ENCODE data around the gene FUCA1.
"Not testable (repeated sequence)": the region's sequence is repeated elsewhere in the genome, so short reads cannot be mapped to it uniquely, and the experiment has no call there.

FUCA1 gene

DNA sequence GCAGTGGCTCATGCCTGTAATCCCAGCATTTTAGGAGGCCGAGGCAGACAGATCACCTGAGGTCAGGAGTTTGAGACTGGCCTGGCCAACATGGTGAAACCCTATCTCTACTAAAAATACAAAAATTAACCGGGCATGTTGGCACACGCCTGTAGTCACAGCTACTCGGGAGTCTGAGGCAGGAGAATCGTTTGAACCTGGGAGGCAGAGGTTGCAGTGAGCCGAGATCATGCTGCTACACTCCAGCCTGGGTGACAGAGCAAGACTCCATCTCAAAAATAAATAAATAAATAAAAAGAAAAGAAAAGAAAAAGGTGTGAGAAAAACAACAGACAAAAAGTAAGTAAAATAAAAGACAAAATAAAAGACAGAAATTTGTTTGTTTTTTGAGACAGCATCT, 33.9 kb downstream of the FUCA1 start:
- not testable (repeated sequence) for DNase-seq

DNA sequence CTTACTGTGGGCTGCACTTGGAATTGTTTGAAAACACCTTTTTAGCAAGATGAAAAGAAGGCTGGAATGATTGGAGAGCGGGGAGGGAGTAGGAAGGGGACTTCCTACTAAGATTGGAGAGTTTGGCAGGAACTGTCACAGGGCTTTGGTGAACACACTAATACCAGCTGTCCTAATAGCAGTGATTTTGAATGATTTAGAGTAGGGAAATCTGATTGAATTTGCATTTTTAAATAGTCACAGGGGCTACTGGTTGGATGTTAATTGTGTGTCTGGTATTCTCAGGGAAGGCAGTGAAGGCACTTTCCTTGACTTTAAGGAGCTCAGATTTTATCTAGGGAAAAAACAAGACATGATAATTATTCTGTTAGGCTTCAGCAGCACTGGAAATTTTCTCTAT, 40.4 kb downstream of the FUCA1 start:
- no peak for DNase-seq

DNA sequence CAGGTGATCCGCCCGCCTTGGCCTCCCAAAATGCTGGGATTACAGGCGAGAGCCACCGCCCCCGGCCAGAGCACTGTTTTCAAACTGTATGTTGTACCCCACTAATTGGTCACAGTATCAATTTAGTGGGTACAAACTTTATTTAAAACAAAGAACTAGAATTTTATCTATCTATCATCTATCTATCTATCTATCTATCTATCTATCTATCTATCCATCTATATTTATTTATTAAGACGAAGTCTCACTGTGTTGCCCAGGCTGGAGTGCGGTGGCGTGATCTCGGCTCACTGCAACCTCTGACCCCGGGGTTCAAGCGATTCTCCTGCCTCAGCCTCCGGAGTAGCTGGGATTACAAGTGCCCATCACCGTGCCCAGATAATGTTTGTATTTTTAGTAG, 41.5 kb downstream of the FUCA1 start:
- not testable (repeated sequence) for DNase-seq

DNA sequence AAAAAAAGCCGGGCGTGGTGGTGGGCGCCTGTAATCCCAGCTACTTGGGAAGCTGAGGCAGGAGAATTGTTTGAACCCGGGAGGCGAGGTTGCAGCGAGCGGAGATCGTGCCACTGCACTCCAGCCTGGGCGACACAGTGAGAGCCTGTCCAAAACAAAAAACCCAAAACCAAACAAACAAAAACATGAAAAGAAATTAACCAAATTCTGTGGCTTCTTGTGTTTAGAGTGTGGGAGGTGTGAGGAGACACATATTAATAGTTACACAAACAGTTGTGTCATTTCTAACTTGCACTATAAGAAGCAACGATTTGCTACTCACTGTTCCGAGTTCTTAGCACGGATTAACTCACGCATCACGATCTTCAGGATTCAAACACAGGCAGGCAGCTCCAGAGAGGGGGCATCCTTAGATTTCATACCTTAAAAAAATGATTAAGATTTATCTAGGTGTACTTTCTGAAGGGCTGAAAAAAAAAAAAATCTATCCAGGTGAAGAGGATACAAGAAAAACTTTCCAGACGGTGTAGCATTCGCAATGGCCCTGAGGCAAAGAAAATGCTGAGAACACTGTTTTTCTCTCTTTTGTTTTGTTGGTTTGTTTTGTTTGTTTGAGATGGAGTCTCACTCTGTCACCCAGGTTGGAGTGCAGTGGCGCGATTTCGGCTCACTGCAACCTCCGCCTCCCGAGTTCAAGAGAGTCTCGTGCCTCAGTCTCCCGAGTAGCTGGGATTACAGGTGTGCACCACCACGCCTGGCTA, 42.1 kb downstream of the FUCA1 start:
- DNase-seq = no peak

GRCh38 chr1:23825076-23825761, 42.9 kb downstream of the FUCA1 start, which contains the start of gene HMGCL:
TSS of gene HMGCL (minus strand) at chr1:23825429. CDS start at chr1:23825415, 14 bp downstream.
- peak; percentile 78 for DNase-seq

DNA sequence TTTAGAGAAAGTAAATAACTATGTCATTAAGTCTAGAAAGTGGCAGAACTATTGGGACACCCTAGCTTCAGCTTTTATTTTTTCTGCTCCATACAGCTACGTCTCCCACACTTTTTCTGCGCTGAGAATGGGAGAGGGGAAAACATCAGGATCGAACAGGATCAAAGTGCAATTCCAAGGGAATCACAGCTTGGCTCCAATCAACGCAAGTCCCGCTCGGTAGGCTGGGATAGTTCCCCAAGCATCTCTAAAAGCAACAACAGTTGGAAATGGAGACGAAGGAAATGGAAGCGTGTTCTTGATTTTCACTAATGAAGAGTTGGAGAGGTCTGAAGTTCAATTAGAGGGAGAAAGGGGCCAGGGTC, 43.4 kb downstream of the FUCA1 start:
- DNase-seq = no peak

GRCh38 chr1:23823767-23824166, 44.3 kb downstream of the FUCA1 start:
- no peak for DNase-seq

- DNase-seq = no peak
Observed at GRCh38 chr1:23817633-23818032, 50.5 kb downstream of the FUCA1 start.

DNA sequence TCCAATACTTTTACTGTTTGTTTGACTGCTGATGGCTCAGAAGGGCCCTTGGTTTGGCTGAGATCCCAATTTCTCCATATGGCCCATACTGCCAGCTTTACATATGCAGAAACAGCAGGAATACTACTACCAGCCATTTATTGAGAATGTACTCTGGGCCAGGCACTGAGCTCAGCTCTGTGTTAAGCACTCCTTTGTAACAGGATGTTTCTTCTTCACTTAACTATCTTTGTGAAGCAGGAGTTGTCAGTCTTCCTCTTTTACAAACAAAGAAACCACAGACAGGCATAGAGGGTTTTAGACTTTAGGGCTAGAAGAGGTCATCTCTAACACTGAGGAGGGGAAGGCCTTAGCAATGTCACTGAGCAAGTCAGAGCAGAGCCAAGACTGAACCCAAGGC, 51.2 kb downstream of the FUCA1 start:
- DNase-seq = peak; percentile 58

- no peak for DNase-seq
Observed at GRCh38 chr1:23816361-23816760, 51.7 kb downstream of the FUCA1 start.

DNA sequence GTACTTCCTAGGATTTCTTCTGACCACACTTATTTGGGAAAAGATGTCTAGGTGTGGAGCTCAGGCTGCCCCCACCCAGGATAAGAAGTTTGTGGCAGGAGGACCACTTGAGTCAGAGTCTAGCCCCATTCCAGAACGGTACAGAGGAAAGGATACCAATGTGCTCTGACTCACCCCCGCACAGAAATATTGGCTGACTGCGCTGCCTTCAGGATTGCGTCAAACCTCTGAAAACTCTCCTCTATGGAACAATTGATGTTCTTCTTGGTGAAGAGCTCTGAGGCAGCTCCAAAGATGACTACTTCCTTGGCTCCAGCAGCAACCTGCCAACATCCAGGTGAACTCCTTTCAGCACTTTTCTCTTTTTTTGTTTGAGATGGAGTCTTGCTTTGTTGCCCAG, 54.1 kb downstream of the FUCA1 start:
- no peak for DNase-seq

- DNase-seq = peak; percentile 61
Observed at GRCh38 chr1:23810818-23811540, 57.1 kb downstream of the FUCA1 start.

DNA sequence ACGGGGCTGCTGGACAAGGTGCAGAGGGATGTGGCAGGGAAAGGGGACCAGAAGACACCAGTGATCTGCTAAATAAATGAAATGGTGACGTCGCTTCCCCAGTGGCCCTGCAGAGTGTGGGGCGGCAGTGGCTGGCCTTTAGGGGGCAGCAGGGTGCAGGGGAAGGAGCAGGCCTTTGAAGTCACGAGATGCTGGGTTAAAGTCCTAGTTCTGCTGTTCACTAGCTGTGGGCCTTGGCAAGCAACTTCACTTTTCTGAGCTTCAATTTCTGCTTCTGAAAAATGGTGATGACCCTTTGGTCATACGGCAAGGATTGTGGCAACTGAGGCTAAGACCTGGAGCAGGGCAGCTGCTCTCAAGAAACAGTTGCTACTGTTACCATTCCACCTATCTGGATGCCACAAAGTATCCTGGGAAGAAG, 58.3 kb downstream of the FUCA1 start:
- peak; percentile 39 for DNase-seq

DNA sequence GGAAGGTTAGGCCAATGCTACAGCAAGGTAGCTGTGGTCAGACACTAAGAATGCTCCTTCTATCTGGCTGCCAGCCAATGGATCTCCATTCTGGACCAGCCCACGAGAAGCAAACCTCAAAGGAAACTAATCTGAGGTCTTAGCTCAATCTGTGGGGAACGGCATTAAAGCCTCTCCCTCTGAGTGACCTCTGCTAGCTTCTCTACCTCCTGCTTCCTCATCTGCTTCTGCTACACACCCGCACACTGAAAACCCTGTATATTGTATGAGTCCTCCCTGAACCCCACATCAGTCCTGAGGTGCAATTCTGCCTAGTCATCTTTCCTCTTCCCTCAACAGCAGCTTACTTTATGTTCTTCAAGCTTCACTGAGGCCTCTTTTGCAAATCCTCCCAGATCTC, 60.6 kb downstream of the FUCA1 start:
- DNase-seq = no peak

- no peak for DNase-seq
Observed at GRCh38 chr1:23806280-23806679, 61.8 kb downstream of the FUCA1 start.

DNA sequence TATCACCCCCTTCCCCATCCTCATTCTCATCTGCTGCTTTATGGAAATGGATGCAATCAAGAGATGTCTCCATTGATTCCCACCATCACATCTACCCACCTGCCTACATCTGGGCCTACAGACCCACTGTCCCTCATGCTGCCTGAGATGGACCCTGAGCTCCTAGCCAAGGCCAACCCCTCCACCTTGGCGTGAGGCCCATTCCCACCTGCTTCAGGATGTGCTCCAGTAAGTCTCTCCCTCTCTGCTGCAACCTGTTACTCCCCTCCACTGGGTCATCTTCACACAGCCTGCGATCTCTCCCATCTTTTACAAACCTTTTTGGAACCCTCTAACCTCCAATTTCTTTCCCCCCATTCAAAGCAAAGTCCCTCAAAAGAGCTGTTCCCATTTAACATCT, 63.1 kb downstream of the FUCA1 start:
- DNase-seq = no peak

DNA sequence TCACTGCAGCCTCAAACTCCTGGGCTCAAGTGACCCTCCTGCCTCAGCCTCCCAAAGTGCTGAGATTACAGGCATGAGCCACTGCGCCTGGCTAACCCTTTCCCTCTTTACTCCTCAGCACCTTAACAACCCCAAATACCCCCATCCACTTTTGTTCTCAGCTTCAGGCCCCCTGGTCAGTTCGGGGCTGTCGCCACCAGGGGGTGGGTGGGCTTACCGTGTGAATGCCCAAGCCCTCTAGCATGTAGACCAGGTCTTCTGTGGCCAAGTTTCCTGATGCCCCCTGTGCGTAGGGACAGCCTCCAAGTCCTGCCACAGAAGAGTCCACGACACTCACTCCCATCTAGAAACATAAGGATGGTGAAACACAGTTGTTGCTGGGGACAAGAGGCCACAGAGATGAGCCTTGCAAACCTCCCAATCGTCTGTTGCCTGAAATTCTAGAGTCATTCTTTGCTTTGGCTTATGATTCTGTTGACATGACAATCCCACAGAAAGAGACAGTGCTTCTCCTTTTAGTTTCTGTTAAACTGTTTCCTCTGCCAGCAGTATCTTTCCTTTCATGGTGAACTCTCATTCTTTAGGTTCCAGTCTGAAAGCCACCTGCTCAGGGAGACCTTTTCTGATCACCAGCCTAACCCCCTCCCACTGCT, 63.8 kb downstream of the FUCA1 start:
- no peak for DNase-seq

GRCh38 chr1:23803674-23804073, 64.4 kb downstream of the FUCA1 start:
- DNase-seq = no peak

DNA sequence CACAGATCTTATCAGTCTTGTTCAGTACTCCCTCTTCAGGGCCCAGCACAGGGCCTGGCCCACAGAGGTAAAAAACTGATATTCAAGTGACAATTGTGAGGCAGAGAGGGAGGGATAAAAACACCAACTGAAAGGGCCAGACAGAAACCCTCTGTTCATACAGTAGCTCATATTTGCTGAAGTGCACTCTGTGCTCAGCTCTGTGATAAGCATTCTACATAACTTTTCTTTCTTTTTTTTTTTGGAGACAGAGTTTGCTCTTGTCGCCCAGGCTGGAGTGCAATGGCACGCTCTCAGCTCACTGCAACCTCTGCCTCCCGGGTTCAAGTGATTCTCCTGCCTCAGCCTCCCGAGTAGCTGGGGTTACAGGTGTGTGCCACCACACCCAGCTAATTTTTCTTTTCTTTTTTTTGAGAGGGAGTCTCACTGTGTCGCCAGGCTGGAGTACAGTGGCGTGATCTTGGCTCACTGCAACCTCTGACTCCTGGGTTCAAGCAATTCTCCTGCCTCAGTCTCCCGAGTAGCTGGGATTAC, 65.2 kb downstream of the FUCA1 start:
- not testable (repeated sequence) for DNase-seq

DNA sequence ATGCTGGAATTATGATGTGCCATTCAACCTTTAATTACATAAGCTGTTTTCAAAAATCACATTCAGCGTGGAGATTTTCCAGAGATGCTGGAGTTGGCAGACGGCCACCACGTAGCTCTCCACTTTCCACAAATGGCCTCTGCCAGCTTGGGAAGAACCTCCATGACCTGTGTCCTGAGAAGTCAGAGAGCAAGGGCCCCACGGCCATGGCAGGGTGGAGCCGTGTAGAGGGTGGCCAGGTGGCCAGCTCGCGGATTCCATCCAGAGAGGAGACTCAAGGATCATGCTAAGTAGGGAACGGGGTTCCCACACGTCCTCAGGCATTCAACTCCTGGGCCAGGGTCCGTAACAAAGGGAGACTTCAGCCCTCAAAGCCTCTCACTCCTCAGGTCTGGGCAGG, 66.2 kb downstream of the FUCA1 start:
- DNase-seq = no peak

DNA sequence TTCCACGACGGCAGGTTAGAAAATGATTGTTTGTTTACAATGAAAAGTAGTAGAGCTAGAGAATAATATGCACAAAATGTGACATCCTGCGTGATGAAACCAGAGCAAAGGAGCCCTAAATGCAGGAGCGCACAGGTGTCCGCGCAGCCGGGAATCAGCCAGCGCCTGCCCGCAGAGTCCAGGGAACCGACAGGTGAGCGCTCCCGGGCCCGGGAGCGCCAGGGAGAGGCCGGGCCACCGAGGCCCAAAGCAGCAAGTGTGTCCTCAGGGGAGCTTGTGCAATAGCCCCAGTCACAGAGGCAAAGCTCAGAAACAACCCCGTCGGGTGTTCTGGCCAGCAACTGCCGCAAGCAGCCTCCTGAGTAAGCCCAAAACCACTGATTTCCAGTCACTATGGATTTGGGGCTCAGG, 66.7 kb downstream of the FUCA1 start:
- no peak for DNase-seq

- DNase-seq = peak; percentile 93
Observed at GRCh38 chr1:23800400-23801337, 67.4 kb downstream of the FUCA1 start, which contains the start of gene GALE. TSS of gene GALE (minus strand) at chr1:23800754. CDS start at chr1:23799007, 1,747 bp downstream.

All from KG1 (cell line).